Epithelial cell of proximal tubule (primary cell): ENCODE results near the gene GBE1. TPM values are rescaled to one million over a fixed set of nuclear protein-coding genes. Genes with fewer than 3 reads are reported as not detected.

ENCODE experiments used
- DNase-seq: peaks from one replicate; pipeline ENCODE4 v3.0.0-alpha.2; 2011; ENCODE audit warnings: low read depth
- H3K4me3 ChIP-seq: 2 replicates; pipeline ENCODE4 v1.5.1; 2011; ENCODE audit warnings: low read depth, mild to moderate bottlenecking, low read length
- CTCF ChIP-seq: conservative IDR thresholded peaks from 2 replicates; pipeline ENCODE4 v1.5.1; 2012; ENCODE audit warnings: low read depth, mild to moderate bottlenecking, low read length
- total RNA-seq: library from RNA; depleted of rRNA; stranded (reverse); fragments of >200 nt; gene quantifications from 2 replicates; pipeline ENCODE4 v1.2.3, GENCODE V29; 2015

The GBE1 gene
- total RNA-seq, 1 donor from 2014 or later = 41.9 TPM

GRCh38 chr3:81549831-81550230 lies 211.6 kb downstream of the GBE1 start:
- no peak for TF ChIP-seq CTCF
- DNase-seq = no peak
- H3K4me3 ChIP-seq = no peak overlapping the region

- H3K4me3 ChIP-seq = no peak overlapping the region
- no peak for TF ChIP-seq CTCF
- DNase-seq = no peak
These were observed 212.1 kb downstream of the GBE1 start for GRCh38 chr3:81549388-81549787.

GRCh38 chr3:81545572-81545971 lies 215.9 kb downstream of the GBE1 start:
- no peak overlapping the region for H3K4me3 ChIP-seq
- no peak for TF ChIP-seq CTCF
- DNase-seq = no peak

- no peak for DNase-seq
- H3K4me3 ChIP-seq = no peak overlapping the region
- TF ChIP-seq CTCF = no peak
These were observed 217.1 kb downstream of the GBE1 start for GRCh38 chr3:81544385-81544784.

GRCh38 chr3:81540787-81541186 lies 220.7 kb downstream of the GBE1 start:
- DNase-seq = no peak
- TF ChIP-seq CTCF = no peak
- H3K4me3 ChIP-seq = no peak overlapping the region

- no peak for TF ChIP-seq CTCF
- DNase-seq = no peak
- no peak overlapping the region for H3K4me3 ChIP-seq
These were observed 229.6 kb downstream of the GBE1 start for GRCh38 chr3:81531846-81532245.

GRCh38 chr3:81531263-81531662 lies 230.2 kb downstream of the GBE1 start:
- DNase-seq = no peak
- H3K4me3 ChIP-seq = no peak overlapping the region
- no peak for TF ChIP-seq CTCF
